GM18519 (cell line): ENCODE results near the gene EPS8L3.
"Not testable (repeated sequence)": the region's sequence is repeated elsewhere in the genome, so short reads cannot be mapped to it uniquely, and the experiment has no call there.

Experiments
- ATAC-seq: cut with Tn5 transposase; IDR thresholded peaks from one replicate; pipeline ENCODE4 v1.9.1; 2021; ENCODE audit warnings: mild to moderate bottlenecking, moderate library complexity; ENCODE audit not compliant: unreplicated experiment, low FRiP score

Gene EPS8L3

GRCh38 chr1:109750241-109750882 lies 13.4 kb downstream of the EPS8L3 start:
- ATAC-seq: no peak

- ATAC-seq: no peak
These were observed 14.5 kb downstream of the EPS8L3 start for GRCh38 chr1:109749221-109749620.

- not testable (repeated sequence) for ATAC-seq
These were observed 15.4 kb downstream of the EPS8L3 start for GRCh38 chr1:109748311-109748710.

- ATAC-seq: no peak
These were observed 22.9 kb downstream of the EPS8L3 start, which contains the start of gene GSTM3 for GRCh38 chr1:109740615-109741373. TSS of gene GSTM3 (minus strand) at chr1:109741038. CDS start at chr1:109740287, 751 bp downstream.

DNA sequence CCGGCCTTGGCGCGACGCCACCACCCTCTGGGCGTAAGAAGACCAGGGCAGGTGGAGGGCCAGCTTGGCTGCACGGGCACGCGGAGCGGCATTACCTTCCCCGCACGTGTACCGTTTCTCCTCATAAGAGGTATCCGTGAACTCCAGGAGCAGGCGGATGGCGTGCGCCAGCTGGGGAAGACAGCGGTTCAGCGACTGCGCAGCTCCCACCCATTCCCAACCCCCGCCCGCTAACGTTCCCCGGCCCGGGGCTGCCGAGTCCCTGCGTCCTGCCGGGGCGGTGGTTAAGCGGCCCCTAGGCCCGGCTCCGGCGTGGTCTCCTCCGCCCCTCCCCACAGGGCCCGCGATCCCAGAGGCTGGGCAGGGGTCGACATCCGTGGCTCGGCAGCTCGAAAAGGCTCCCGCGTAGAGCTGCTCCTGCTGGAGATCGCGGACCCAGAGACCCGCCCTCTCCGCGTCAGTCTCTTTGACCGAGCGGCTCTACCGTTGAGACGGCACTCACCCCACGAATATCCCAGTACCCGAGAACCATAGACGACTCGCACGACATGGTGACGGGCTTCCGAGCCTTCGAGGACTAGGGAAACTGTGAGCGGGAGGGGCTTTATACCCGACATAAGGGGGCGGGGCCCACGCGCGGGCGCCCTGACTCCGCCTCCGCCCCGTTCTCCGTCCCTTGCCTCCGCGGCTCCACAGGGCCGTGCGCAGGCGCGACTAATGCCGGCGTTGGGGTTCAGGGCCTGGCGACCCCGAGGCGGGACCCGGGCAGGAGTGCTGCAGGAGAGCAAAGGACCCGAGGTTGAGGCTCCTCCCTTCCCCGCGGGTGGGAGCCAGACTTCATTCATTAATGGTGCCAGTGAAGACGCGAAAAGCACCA lies 23.7 kb downstream of the EPS8L3 start:
- no peak for ATAC-seq

- ATAC-seq: no peak
These were observed 30.4 kb downstream of the EPS8L3 start for GRCh38 chr1:109733236-109733870.

- no peak for ATAC-seq
These were observed 31.3 kb downstream of the EPS8L3 start for GRCh38 chr1:109732390-109732881.

GRCh38 chr1:109730666-109731065 lies 33.1 kb downstream of the EPS8L3 start:
- no peak for ATAC-seq

DNA sequence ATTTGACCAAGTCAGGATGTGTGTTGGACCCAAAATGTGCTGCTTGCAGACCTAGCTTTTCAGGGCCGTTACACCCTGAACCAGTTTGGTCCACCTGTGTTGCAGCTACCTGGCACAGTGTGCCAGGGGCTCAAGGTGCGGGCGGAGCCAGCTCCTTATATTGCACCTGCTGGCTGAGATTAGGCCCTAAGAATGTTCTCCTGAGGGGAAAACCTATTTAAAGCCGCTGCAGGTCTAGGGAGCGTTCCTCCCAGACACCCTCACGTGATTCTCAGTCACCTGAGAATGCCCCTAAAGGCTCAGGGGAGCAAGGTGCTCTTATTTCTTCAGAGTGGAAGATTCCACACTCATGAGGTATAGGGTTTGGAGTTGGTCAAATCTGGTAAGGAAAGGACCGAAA lies 34.9 kb downstream of the EPS8L3 start:
- no peak for ATAC-seq

DNA sequence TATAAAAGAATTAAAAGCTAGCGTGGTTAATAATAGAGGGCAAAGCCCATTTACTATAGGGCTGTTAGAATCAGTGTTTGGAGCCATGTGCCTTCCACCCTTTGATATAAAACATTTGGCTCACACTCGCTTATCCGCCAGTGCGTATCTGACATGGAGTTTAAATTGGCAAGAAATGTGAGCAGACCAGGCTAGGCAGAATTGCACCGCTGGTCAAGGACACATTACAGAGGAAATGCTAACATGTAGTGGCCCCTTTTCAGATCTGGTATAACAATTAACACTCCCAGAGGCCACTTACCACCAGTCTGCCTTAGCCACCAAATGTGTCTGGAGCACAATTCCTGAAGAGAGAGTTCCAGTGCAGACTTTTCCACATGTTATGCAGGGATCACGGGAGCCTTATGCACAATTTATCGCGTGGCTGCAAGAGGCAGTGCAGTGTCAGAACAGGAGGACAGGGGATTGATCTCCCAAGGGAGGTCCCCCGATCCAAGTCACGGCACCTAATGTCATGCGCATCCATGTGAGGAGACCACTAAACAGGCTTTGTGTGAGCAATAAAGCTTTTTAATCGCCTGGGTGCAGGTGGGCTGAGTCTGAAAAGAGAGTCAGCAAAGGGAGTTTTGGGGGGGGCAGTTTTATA lies 36.9 kb downstream of the EPS8L3 start:
- no peak for ATAC-seq

- ATAC-seq: no peak
These were observed 37.7 kb downstream of the EPS8L3 start for GRCh38 chr1:109726007-109726406.

- no peak for ATAC-seq
These were observed 38.2 kb downstream of the EPS8L3 start for GRCh38 chr1:109725510-109725909.

DNA sequence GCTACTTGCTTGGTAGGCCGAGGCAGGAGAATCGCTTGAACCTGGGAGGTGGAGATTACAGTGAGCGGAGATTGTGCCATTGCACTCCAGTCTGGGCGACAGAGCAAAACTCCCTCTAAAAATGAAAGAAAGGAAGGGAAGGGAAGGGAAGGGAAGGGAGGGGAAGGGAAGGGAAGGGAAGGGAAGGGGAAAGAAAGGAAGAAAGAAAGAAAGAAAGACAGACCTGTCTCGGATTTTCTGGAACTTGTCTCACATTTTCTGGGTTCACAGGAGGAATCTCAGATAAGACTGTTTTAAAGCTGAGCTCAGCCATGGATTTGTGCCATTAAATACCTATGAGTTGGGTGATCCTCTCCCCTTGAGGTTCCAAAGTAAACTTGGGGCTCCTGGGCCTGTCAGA lies 38.8 kb downstream of the EPS8L3 start:
- ATAC-seq: no peak

- ATAC-seq: no peak
These were observed 40.6 kb downstream of the EPS8L3 start for GRCh38 chr1:109722908-109723691.

GRCh38 chr1:109721971-109722370 lies 41.8 kb downstream of the EPS8L3 start:
- ATAC-seq: no peak

DNA sequence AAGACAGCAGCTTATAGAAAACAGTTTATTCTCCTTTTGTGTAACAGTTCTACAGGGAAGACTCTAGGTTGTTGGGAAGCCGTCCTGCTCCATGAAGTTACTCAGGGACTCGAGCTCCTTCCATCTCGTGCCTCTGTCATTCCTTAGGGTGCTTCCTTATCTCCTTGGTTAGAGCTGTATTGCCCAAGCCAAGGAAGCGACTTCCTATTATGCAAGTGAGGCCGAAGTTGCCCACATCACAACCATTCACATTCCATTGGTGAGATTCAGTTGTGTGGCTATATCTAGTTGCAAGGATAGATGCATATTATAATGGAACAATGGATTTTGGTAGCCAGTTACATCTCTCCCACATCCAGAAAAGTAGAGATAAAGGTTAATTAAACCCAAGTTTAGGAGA lies 42.7 kb downstream of the EPS8L3 start:
- no peak for ATAC-seq

DNA sequence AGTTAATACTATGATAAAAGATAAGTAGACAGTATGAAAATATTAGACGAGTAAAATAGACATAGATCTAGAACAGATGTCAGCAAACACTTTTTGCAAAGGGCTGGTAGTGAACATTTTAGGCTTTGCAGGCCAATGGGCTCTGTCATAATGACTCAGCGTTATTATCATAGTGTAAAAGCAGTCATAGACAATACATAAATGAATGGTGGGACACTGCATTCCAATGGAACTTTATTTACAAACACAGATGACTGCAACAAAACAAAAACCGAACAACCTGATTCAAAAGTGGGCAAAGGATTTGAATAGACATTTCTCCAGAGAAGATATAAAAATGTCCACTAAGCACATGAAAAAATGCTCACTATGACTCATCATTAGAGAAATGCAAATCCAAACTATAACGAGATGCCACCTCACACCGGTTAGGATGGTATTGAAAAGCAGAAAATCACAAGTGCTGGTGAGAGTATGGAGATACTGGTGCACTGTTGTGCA lies 44.3 kb downstream of the EPS8L3 start:
- ATAC-seq: no peak

DNA sequence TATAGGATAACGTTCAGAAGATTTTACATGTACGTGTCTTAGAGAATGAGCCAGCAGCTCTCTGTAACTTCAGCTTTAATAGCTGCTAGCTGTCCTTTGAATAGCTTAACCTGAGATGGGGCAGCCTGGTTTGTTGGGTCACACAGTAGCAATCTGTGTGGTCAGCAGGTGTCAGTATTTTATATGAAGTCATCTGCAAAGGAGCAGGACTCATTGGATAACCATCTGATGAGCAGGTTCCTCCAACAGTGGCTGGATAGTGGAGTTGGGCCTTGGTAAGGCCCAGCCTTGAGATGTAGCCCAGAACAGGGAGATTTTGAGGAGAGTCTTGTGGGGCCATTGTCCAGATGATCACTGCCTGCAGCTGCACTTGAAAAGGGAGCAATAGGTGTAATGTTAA lies 45.2 kb downstream of the EPS8L3 start:
- no peak for ATAC-seq

DNA sequence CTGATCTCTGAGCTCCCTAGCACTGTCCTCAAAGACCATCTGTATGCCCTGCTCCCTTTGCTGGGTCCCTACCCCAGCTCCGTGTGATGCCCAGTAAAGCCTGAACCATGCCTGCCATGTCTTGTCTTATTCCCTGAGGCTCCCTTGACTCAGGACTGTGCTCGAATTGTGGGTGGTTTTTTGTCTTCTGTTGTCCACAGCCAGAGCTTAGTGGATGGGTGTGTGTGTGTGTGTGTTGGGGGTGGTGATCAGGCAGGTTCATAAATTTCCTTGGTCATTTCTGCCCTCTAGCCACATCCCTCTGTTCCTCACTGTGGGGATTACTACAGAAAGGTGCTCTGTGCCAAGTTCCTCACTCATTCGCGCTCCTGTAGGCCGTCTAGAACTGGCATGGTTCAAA lies 46.0 kb downstream of the EPS8L3 start:
- no peak for ATAC-seq
